NCI-H2107 (cell line): ENCODE results near the gene ASB10.
A peak's percentile ranks its signal among the peaks of the same experiment; 100 is the strongest.

Source experiments
- DNase-seq: peaks from one replicate; lab custom pipeline; 2025; lab: John Stamatoyannopoulos, UW

Gene ASB10

GRCh38 chr7:151186640-151187408 lies at the start of gene ASB10:
ASB10 (minus strand) TSS chr7:151187250; CDS start chr7:151187130, 120 bp downstream.
- no peak for DNase-seq

- DNase-seq: no peak
These were observed 49.4 kb upstream of the ASB10 start for GRCh38 chr7:151236406-151236805.

- DNase-seq: no peak
These were observed 48.2 kb upstream of the ASB10 start for GRCh38 chr7:151235091-151235787.

GRCh38 chr7:151233804-151234203 lies 46.8 kb upstream of the ASB10 start:
- no peak for DNase-seq

- DNase-seq: peak; percentile 24
These were observed 46.1 kb upstream of the ASB10 start for GRCh38 chr7:151232917-151233701.

GRCh38 chr7:151232091-151232916 lies 45.3 kb upstream of the ASB10 start, which contains the start of gene CHPF2:
CHPF2 (plus strand) TSS chr7:151232483; CDS start chr7:151234012, 1,529 bp downstream.
- DNase-seq: peak; percentile 83

GRCh38 chr7:151231080-151231479 lies 44.0 kb upstream of the ASB10 start:
- no peak for DNase-seq

- no peak for DNase-seq
These were observed 42.2 kb upstream of the ASB10 start for GRCh38 chr7:151229249-151229648.

GRCh38 chr7:151228024-151228866 lies 41.2 kb upstream of the ASB10 start:
- no peak for DNase-seq

- peak; percentile 99 for DNase-seq
These were observed 40.1 kb upstream of the ASB10 start, which contains the start of gene ABCF2 for GRCh38 chr7:151226875-151227782. ABCF2 (minus strand) TSS chr7:151227205; CDS start chr7:151226458, 747 bp downstream.

GRCh38 chr7:151226560-151226874 lies 39.5 kb upstream of the ASB10 start:
- DNase-seq: no peak

GRCh38 chr7:151225948-151226510 lies 39.0 kb upstream of the ASB10 start:
- DNase-seq: no peak

GRCh38 chr7:151223728-151224127 lies 36.7 kb upstream of the ASB10 start:
- DNase-seq: no peak

- no peak for DNase-seq
These were observed 31.1 kb upstream of the ASB10 start for GRCh38 chr7:151218170-151218569.

GRCh38 chr7:151215396-151215795 lies 28.3 kb upstream of the ASB10 start:
- no peak for DNase-seq

GRCh38 chr7:151213826-151214225 lies 26.8 kb upstream of the ASB10 start:
- no peak for DNase-seq

- DNase-seq: no peak
These were observed 25.6 kb upstream of the ASB10 start for GRCh38 chr7:151212626-151213025.

GRCh38 chr7:151211155-151211772 lies 24.2 kb upstream of the ASB10 start:
- DNase-seq: no peak
